ENCODE data around the gene CD55.
A peak's percentile ranks its signal among the peaks of the same experiment; 100 is the strongest.

- TF ChIP-seq CTCF (IDR thresholded peaks at IDR 0.05) (peak in 1 of 6 experiments; percentile 17), POLR2A (IDR thresholded peaks at IDR 0.05) (no peak)
Observed at GRCh38 chr1:207316141-207316540, 5.3 kb upstream of the CD55 start.

All from adrenal gland (tissue), 5 donors.